22Rv1 (cell line): ENCODE measurements around the gene HECTD3.

ENCODE experiments used
- H3K27ac ChIP-seq: fragments of 450-650 bp; 2 replicates; pipeline ENCODE4 v1.5.1; 2017
- CTCF ChIP-seq: fragments of 450-650 bp; IDR thresholded peaks from 2 replicates; pipeline ENCODE4 v1.5.1; 2017; ENCODE audit warnings: mild to moderate bottlenecking
- ZFX ChIP-seq: fragments of 450-650 bp; IDR thresholded peaks from 2 replicates; pipeline ENCODE4 v1.6.1; 2017; ENCODE audit warnings: antibody characterized with exemption, borderline replicate concordance

HECTD3 gene

GRCh38 chr1:45040297-45040696 is 29.2 kb upstream of the HECTD3 start:
- TF ChIP-seq CTCF (no peak), ZFX (no peak)
- H3K27ac ChIP-seq: no peak overlapping the region

GRCh38 chr1:45038661-45039364 is 27.7 kb upstream of the HECTD3 start:
- TF ChIP-seq CTCF: no peak
- no peak for TF ChIP-seq ZFX
- no peak overlapping the region for H3K27ac ChIP-seq

GRCh38 chr1:45038240-45038639 is 27.1 kb upstream of the HECTD3 start:
- no peak for TF ChIP-seq CTCF
- no peak for TF ChIP-seq ZFX

GRCh38 chr1:45037456-45037855 is 26.3 kb upstream of the HECTD3 start:
- TF ChIP-seq CTCF (no peak), ZFX (no peak)

More at GRCh38 chr1:45038240-45038639, 27.1 kb upstream of the HECTD3 start:
- no peak overlapping the region for H3K27ac ChIP-seq

GRCh38 chr1:45035631-45036301 is 24.6 kb upstream of the HECTD3 start:
- H3K27ac ChIP-seq: no peak overlapping the region
- TF ChIP-seq ZFX (no peak), CTCF (no peak)

More at GRCh38 chr1:45037456-45037855, 26.3 kb upstream of the HECTD3 start:
- H3K27ac ChIP-seq: no peak overlapping the region

GRCh38 chr1:45033356-45033755 is 22.2 kb upstream of the HECTD3 start:
- TF ChIP-seq ZFX (no peak), CTCF (no peak)
- H3K27ac ChIP-seq: no peak overlapping the region

- H3K27ac ChIP-seq: no peak overlapping the region
- TF ChIP-seq ZFX (no peak), CTCF (no peak)
Observed at GRCh38 chr1:45032837-45033236, 21.7 kb upstream of the HECTD3 start.
